Liver (tissue), 3 donors: Measurements from ENCODE around the gene CUX1.

Source experiments
- CTCF ChIP-seq: fragments of 150-350 bp; IDR thresholded peaks from 2 replicates; pipeline ENCODE4 v1.5.1; 2017; ENCODE audit warnings: improper control_type of control experiment, low read depth, low read length; ENCODE audit not compliant: missing input control
- RAD21 ChIP-seq, 2 donors: IDR thresholded peaks; 2 replicates each; pipeline ENCODE4 v1.6.1; 2016; ENCODE audit warnings: antibody characterized with exemption in 2 of 2, mild to moderate bottlenecking in 2 of 2
- ZBTB33 ChIP-seq: IDR thresholded peaks from 2 replicates; pipeline ENCODE4 v1.6.1; 2016; ENCODE audit warnings: antibody characterized with exemption
- donor health status: healthy.
- donor health status: healthy.

- TF ChIP-seq CTCF (no peak), ZBTB33 (no peak), RAD21 (IDR thresholded peaks at IDR 0.05) (no peak)
Measured at GRCh38 chr7:102275123-102275703, 457.8 kb downstream of the CUX1 start.
